GM21390 (cell line): ENCODE measurements around the gene PHACTR1.

Experiments
- ATAC-seq: cut with Tn5 transposase; IDR thresholded peaks from one replicate; pipeline ENCODE4 v1.9.1; 2021; ENCODE audit not compliant: unreplicated experiment

The PHACTR1 gene

GRCh38 chr6:12892151-12892550 is 175.6 kb downstream of the PHACTR1 start:
- no peak for ATAC-seq

GRCh38 chr6:12893036-12893435 is 176.5 kb downstream of the PHACTR1 start:
- no peak for ATAC-seq

- ATAC-seq: no peak
Observed at GRCh38 chr6:12895721-12896120, 179.2 kb downstream of the PHACTR1 start.

GRCh38 chr6:12896208-12896733 is 179.7 kb downstream of the PHACTR1 start:
- no peak for ATAC-seq

- ATAC-seq: no peak
Observed at GRCh38 chr6:12898603-12899002, 182.0 kb downstream of the PHACTR1 start.

GRCh38 chr6:12899046-12899833 is 182.7 kb downstream of the PHACTR1 start:
- ATAC-seq: no peak

- ATAC-seq: no peak
Observed at GRCh38 chr6:12903246-12903645, 186.7 kb downstream of the PHACTR1 start.

- ATAC-seq: no peak
Observed at GRCh38 chr6:12909833-12910232, 193.3 kb downstream of the PHACTR1 start.

- ATAC-seq: no peak
Observed at GRCh38 chr6:12911427-12911826, 194.9 kb downstream of the PHACTR1 start.

- no peak for ATAC-seq
Observed at GRCh38 chr6:12913201-12913600, 196.6 kb downstream of the PHACTR1 start.

- ATAC-seq: no peak
Observed at GRCh38 chr6:12916006-12916405, 199.4 kb downstream of the PHACTR1 start.

- ATAC-seq: no peak
Observed at GRCh38 chr6:12916420-12917136, 200.0 kb downstream of the PHACTR1 start.

- no peak for ATAC-seq
Observed at GRCh38 chr6:12921467-12921866, 204.9 kb downstream of the PHACTR1 start.

- ATAC-seq: no peak
Observed at GRCh38 chr6:12923644-12924235, 207.2 kb downstream of the PHACTR1 start.

GRCh38 chr6:12924911-12925310 is 208.3 kb downstream of the PHACTR1 start:
- no peak for ATAC-seq

GRCh38 chr6:12927746-12928145 is 211.2 kb downstream of the PHACTR1 start:
- no peak for ATAC-seq

- ATAC-seq: no peak
Observed at GRCh38 chr6:12929678-12930077, 213.1 kb downstream of the PHACTR1 start.

- no peak for ATAC-seq
Observed at GRCh38 chr6:12931639-12932038, 215.1 kb downstream of the PHACTR1 start.

- no peak for ATAC-seq
Observed at GRCh38 chr6:12935637-12936036, 219.1 kb downstream of the PHACTR1 start.

GRCh38 chr6:12937971-12938370 is 221.4 kb downstream of the PHACTR1 start:
- ATAC-seq: no peak

- no peak for ATAC-seq
Observed at GRCh38 chr6:12939314-12939713, 222.7 kb downstream of the PHACTR1 start.

GRCh38 chr6:12941422-12941821 is 224.9 kb downstream of the PHACTR1 start:
- no peak for ATAC-seq
